Endothelial cell of umbilical vein (primary cell): ENCODE results near the gene DNAH10. TPM values are rescaled to one million over a fixed set of nuclear protein-coding genes. Genes with fewer than 3 reads are reported as not detected.
A peak's percentile ranks its signal among the peaks of the same experiment; 100 is the strongest.

Experiments
- BruUV-seq: library from RNA; stranded (reverse); fragments of 400-500 nt; replicated peaks from 2 replicates; lab custom pipeline; 2021; lab: Mats Ljungman, UMichigan
- CTCF ChIA-PET: fragments of 300-600, 350-600 bp; sonication (Branson Sonifier 250); formaldehyde crosslinking; loops from one replicate; lab custom pipeline; 2021; ENCODE audit warnings: antibody characterized with exemption, inconsistent platforms; lab: Charles Lee
- POLR2A ChIA-PET: fragments of 300-600, 350-600 bp; sonication (Branson Sonifier 250); formaldehyde crosslinking; loops from one replicate; lab custom pipeline; 2021; ENCODE audit warnings: antibody characterized with exemption, inconsistent platforms; lab: Charles Lee
- DNase-seq: peaks from one replicate; pipeline ENCODE4 v3.0.0-alpha.2; 2011; ENCODE audit warnings: low read depth, low spot score
- FAIRE-seq: peaks from 2 replicates; lab custom pipeline; 2011; peaks lifted over from hg19 to GRCh38; lab: Jason Lieb, UNC
- H2AFZ ChIP-seq: 2 replicates; pipeline ENCODE4 v1.6.0; 2012; ENCODE audit warnings: low read depth, low read length, control low read depth, inconsistent platforms
- H3K27ac ChIP-seq: 2 replicates; pipeline ENCODE4 v1.5.1; 2011; ENCODE audit warnings: low read depth, mild to moderate bottlenecking, control low read depth, low read length, moderate library complexity; ENCODE audit not compliant: insufficient read depth
- H3K27me3 ChIP-seq, 2 experiments: 2 replicates each; pipeline versions ENCODE4 v1.6.0 to v1.6.1; 2011; ENCODE audit warnings: low read length in 2 of 2, mixed read lengths in 1 of 2; ENCODE audit not compliant: control insufficient read depth in 2 of 2, insufficient read depth in 2 of 2
- H3K36me3 ChIP-seq, 2 experiments: 2 replicates in 1 of 2; 3 replicates in 1 of 2; pipeline ENCODE4 v1.5.1; 2011; ENCODE audit warnings: low read length in 2 of 2, mild to moderate bottlenecking in 1 of 2, moderate library complexity in 1 of 2; ENCODE audit not compliant: control insufficient read depth in 2 of 2, insufficient read depth in 2 of 2; ENCODE audit errors: extremely low read depth in 1 of 2
- H3K4me1 ChIP-seq: 3 replicates; pipeline ENCODE4 v1.5.1; 2011; ENCODE audit warnings: mild to moderate bottlenecking, low read length; ENCODE audit not compliant: control insufficient read depth, insufficient read depth; ENCODE audit errors: extremely low read depth
- H3K4me2 ChIP-seq: 2 replicates; pipeline ENCODE4 v1.6.1; 2011; ENCODE audit warnings: low read length, control low read depth, mixed read lengths; ENCODE audit not compliant: insufficient read depth
- H3K4me3 ChIP-seq, 3 experiments: fragments of 200-600 bp in 1 of 3; sonication (generic), shearing (Covaris generic) in 1 of 3; replicated peaks in 1 of 3; 2 replicates each; pipeline ENCODE4 v1.5.1; 2011 to 2016; ENCODE audit warnings: control low read depth in 3 of 3, low read length in 3 of 3, mild to moderate bottlenecking in 2 of 3, inconsistent platforms in 1 of 3, low read depth in 1 of 3, moderate library complexity in 1 of 3; ENCODE audit not compliant: insufficient read depth in 1 of 3
- H3K79me2 ChIP-seq: 2 replicates; pipeline ENCODE4 v1.6.0; 2012; ENCODE audit warnings: low read length, inconsistent platforms; ENCODE audit not compliant: control insufficient read depth, insufficient read depth
- H3K9ac ChIP-seq: replicated peaks from 2 replicates; pipeline ENCODE3; 2011; ENCODE audit warnings: low read length, control low read depth; ENCODE audit not compliant: insufficient read depth; ENCODE audit errors: extremely low read depth
- H3K9me1 ChIP-seq: replicated peaks from 3 replicates; pipeline ENCODE4 v1.6.0; 2011; ENCODE audit warnings: mild to moderate bottlenecking, low read length; ENCODE audit not compliant: control insufficient read depth, insufficient read depth; ENCODE audit errors: extremely low read depth
- H3K9me3 ChIP-seq: replicated peaks from 2 replicates; pipeline ENCODE4 v1.5.1; 2012; ENCODE audit warnings: low read length, inconsistent platforms; ENCODE audit not compliant: control insufficient read depth, insufficient read depth
- H4K20me1 ChIP-seq: replicated peaks from 2 replicates; pipeline ENCODE3; 2011; ENCODE audit warnings: mild to moderate bottlenecking, low read length; ENCODE audit not compliant: control insufficient read depth, insufficient read depth; ENCODE audit errors: extremely low read depth
- EZH2 ChIP-seq: IDR thresholded peaks from 2 replicates; pipeline ENCODE4 v1.6.1; 2012; ENCODE audit warnings: borderline replicate concordance, low read depth, mild to moderate bottlenecking, moderate library complexity, low read length, inconsistent platforms; ENCODE audit not compliant: severe bottlenecking
- FOS ChIP-seq: IDR thresholded peaks from 2 replicates; pipeline ENCODE4 v1.6.1; 2011; ENCODE audit warnings: mild to moderate bottlenecking, low read length, moderate library complexity, borderline replicate concordance; ENCODE audit not compliant: insufficient read depth
- GATA2 ChIP-seq: IDR thresholded peaks from 2 replicates; pipeline ENCODE4 v1.7.0; 2011; ENCODE audit warnings: low read depth, mild to moderate bottlenecking, moderate library complexity, mixed read lengths, low read length; ENCODE audit not compliant: insufficient read length, insufficient read depth
- JUN ChIP-seq: IDR thresholded peaks from 2 replicates; pipeline ENCODE4 v1.6.1; 2011; ENCODE audit warnings: borderline replicate concordance, low read depth; ENCODE audit not compliant: insufficient read length, insufficient read depth
- MAX ChIP-seq: IDR thresholded peaks from 2 replicates; pipeline ENCODE4 v1.6.1; 2011; ENCODE audit not compliant: insufficient read depth, insufficient read length
- MYC ChIP-seq: IDR thresholded peaks from one replicate; pipeline ENCODE4 v1.6.1; 2011; ENCODE audit warnings: mild to moderate bottlenecking, low read depth, low read length
- POLR2A ChIP-seq: IDR thresholded peaks from 2 replicates; pipeline ENCODE4 v1.6.1; 2012; ENCODE audit warnings: low read depth, mild to moderate bottlenecking, control low read depth, low read length
- POLR2AphosphoS5 ChIP-seq: IDR thresholded peaks from 2 replicates; pipeline ENCODE4 v1.6.1; 2012; ENCODE audit warnings: low read depth, mild to moderate bottlenecking, control low read depth, low read length, moderate library complexity; ENCODE audit not compliant: insufficient read depth
- dilution Hi-C: fragments of 300-500 bp; cut with MboI; formaldehyde crosslinking; loops from one replicate; pipeline ENCODE4 v1.15.0; 2019; ENCODE audit warnings: low sequenced_read_pairs; ENCODE audit not compliant: extremely low pct_ligation_motif_present
- intact Hi-C: fragments of 100-400 bp; cut with micrococcal nuclease; formaldehyde crosslinking; loops from one replicate; pipeline ENCODE4 v1.10.0; 2022
- polyA plus RNA-seq, 4 experiments: library from polyadenylated mRNA; depleted of rRNA in 3 of 4; stranded (reverse) in 3 of 4; unstranded in 1 of 4; fragments of >200 nt; gene quantifications; 2 replicates each; pipeline versions ENCODE4 v1.2.1 to v1.2.3, GENCODE V29; 2011 to 2012; ENCODE audit warnings: missing spikeins in 1 of 4
- total RNA-seq: library from RNA; stranded (reverse); gene quantifications from 2 replicates; pipeline ENCODE4 v1.2.3, GENCODE V29; 2021
- TF ChIP-seq, protein P1 (sequence below), 2 donors: IDR thresholded peaks; 1 replicate in 1 of 2; 2 replicates in 1 of 2; pipeline ENCODE4 v1.5.1; 2011; ENCODE audit warnings: low read length in 2 of 2, mild to moderate bottlenecking in 2 of 2, moderate library complexity in 2 of 2, control low read depth in 1 of 2, inconsistent platforms in 1 of 2, low read depth in 1 of 2; ENCODE audit not compliant: insufficient read depth in 1 of 2; ENCODE audit errors: extremely low read depth in 1 of 2

The DNAH10 gene
- total and polyA plus RNA-seq, 2 donors (not counting 3 experiments of a cell fraction or from before 2014, with no cell fraction given), result 0.04 to 0.31 TPM

DNA sequence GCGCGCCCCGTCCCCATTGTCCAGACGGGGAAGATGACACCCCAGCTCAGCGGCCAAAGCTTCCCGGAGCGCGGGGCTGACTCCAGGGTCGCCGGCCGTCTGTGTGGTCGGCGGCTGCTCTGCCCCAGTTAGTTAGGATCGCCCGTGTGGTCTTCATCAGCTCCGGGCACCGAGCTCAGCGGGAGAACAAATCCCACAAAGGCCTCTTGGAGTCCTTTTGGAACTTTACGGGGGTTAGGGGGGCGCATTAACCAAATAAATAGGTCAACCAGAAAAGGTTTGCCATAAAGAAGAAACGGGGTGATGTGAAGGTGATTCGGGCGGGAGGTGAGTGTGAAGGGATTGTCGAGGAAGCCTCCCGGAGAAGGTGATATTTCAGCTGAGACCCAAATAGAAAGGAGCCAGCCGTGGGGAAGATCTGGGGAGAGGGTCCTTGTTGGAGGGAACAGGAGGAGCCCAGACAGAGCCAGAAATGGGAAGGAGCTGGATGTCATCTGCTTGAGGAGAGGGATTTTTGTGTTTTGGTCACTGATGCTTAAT is 49.3 kb upstream of the DNAH10 start:
- intact Hi-C loops, result loop anchor here (2.0 kb wide), 1 partner anchor 254 kb away; the partner anchor contains the start of gene SNRNP35
- Histone ChIP-seq H3K9me1 (no peaks in the 10 kb centered on the region), H3K4me3 (peak overlapping the region; percentile 87 to 98 (median 90)), H3K27me3 (no peaks in the 10 kb centered on the region), H3K9ac (peak overlapping the region; percentile 88), H3K79me2 (peaks cover 24% of the 10 kb centered on the region), H2AFZ (peak overlapping the region; percentile 88), H3K27ac (peak overlapping the region; percentile 34), H3K4me2 (peak overlapping the region; percentile 94), H3K9me3 (no peaks in the 10 kb centered on the region), H3K4me1 (peaks cover 8% of the 10 kb centered on the region), H4K20me1 (no peaks in the 10 kb centered on the region), H3K36me3 (no peaks in the 10 kb centered on the region)
- no peak for FAIRE-seq
- ChIA-PET CTCF (interaction anchor here (1.2 to 1.6 kb wide), 4 partner anchors 14 to 448 kb away, joined by 3 read pairs; no protein-coding TSS in a partner anchor), POLR2A (no interaction called here)
- TF ChIP-seq MYC, result no peak
- TF ChIP-seq POLR2AphosphoS5, result no peak
- TF ChIP-seq FOS, result no peak
- no peak for TF ChIP-seq EZH2
- no peak for TF ChIP-seq POLR2A
- TF ChIP-seq GATA2, result no peak
- no peak for TF ChIP-seq JUN
- no peak for TF ChIP-seq MAX
- TF ChIP-seq, protein P1, sequence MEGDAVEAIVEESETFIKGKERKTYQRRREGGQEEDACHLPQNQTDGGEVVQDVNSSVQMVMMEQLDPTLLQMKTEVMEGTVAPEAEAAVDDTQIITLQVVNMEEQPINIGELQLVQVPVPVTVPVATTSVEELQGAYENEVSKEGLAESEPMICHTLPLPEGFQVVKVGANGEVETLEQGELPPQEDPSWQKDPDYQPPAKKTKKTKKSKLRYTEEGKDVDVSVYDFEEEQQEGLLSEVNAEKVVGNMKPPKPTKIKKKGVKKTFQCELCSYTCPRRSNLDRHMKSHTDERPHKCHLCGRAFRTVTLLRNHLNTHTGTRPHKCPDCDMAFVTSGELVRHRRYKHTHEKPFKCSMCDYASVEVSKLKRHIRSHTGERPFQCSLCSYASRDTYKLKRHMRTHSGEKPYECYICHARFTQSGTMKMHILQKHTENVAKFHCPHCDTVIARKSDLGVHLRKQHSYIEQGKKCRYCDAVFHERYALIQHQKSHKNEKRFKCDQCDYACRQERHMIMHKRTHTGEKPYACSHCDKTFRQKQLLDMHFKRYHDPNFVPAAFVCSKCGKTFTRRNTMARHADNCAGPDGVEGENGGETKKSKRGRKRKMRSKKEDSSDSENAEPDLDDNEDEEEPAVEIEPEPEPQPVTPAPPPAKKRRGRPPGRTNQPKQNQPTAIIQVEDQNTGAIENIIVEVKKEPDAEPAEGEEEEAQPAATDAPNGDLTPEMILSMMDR (IDR thresholded peaks at IDR 0.05; ENCODE audit: extremely low read depth in 1 of 2, insufficient read depth in 1 of 2, low read depth in 1 of 2, low read length in 2 of 2), result no peak
- dilution Hi-C loops, result no loop called here
- DNase-seq, result no peak
- no TSS peak for BruUV-seq
